HG03378 (cell line): ENCODE data around the gene XRCC1.

Source experiments
- ATAC-seq: cut with Tn5 transposase; IDR thresholded peaks from one replicate; pipeline ENCODE4 v1.9.1; 2021; ENCODE audit warnings: mild to moderate bottlenecking, moderate library complexity; ENCODE audit not compliant: unreplicated experiment

The XRCC1 gene

GRCh38 chr19:43581467-43581866 lies 6.1 kb upstream of the XRCC1 start:
- ATAC-seq = no peak

- ATAC-seq = no peak
These were observed 3.5 kb upstream of the XRCC1 start for GRCh38 chr19:43578787-43579186.

- no peak for ATAC-seq
These were observed 890 bp upstream of the XRCC1 start for GRCh38 chr19:43575955-43576878.

GRCh38 chr19:43574424-43575155 lies 737 bp downstream of the XRCC1 start:
- ATAC-seq = no peak

GRCh38 chr19:43572171-43572588 lies 3.1 kb downstream of the XRCC1 start:
- ATAC-seq = no peak

- ATAC-seq = no peak
These were observed 5.0 kb downstream of the XRCC1 start for GRCh38 chr19:43570174-43570791.

GRCh38 chr19:43569657-43570056 lies 5.7 kb downstream of the XRCC1 start:
- ATAC-seq = no peak

- ATAC-seq = no peak
These were observed 10.5 kb downstream of the XRCC1 start for GRCh38 chr19:43564800-43565199.

GRCh38 chr19:43563816-43564457 lies 11.4 kb downstream of the XRCC1 start:
- ATAC-seq = no peak

GRCh38 chr19:43562698-43563241 lies 12.6 kb downstream of the XRCC1 start:
- ATAC-seq = peak; percentile 79

- ATAC-seq = no peak
These were observed 13.1 kb downstream of the XRCC1 start for GRCh38 chr19:43562226-43562697.

- no peak for ATAC-seq
These were observed 14.0 kb downstream of the XRCC1 start for GRCh38 chr19:43561139-43561970.

GRCh38 chr19:43560687-43561086 lies 14.6 kb downstream of the XRCC1 start:
- no peak for ATAC-seq

GRCh38 chr19:43555185-43555770 lies 20.0 kb downstream of the XRCC1 start:
- no peak for ATAC-seq

GRCh38 chr19:43554317-43554895 lies 20.9 kb downstream of the XRCC1 start:
- ATAC-seq = no peak

- ATAC-seq = no peak
These were observed 21.7 kb downstream of the XRCC1 start for GRCh38 chr19:43553656-43554055.

GRCh38 chr19:43552616-43553015 lies 22.7 kb downstream of the XRCC1 start:
- ATAC-seq = no peak

GRCh38 chr19:43552198-43552450 lies 23.2 kb downstream of the XRCC1 start:
- no peak for ATAC-seq
